Activated CD4-positive, alpha-beta T cell treated with anti-CD3 and anti-CD28 coated beads, Interleukin-2, amount 10 ng/mL, durations not matched to agents 24 days and 14 days (primary cell): Measurements from ENCODE around the gene TP53AIP1. TPM values are rescaled to one million over a fixed set of nuclear protein-coding genes. Genes with fewer than 3 reads are reported as not detected.

Source experiments
- DNase-seq: peaks from one replicate; pipeline ENCODE4 v3.0.0; 2022
- H3K27ac Mint-ChIP-seq: one replicate; pipeline ENCODE4 v1.8.0; 2022; ENCODE audit warnings: mild to moderate bottlenecking, mixed read lengths
- H3K27me3 Mint-ChIP-seq: one replicate; pipeline ENCODE4 v1.8.0; 2022; ENCODE audit warnings: mixed read lengths
- H3K36me3 Mint-ChIP-seq: one replicate; pipeline ENCODE4 v1.8.0; 2022; ENCODE audit warnings: low read depth, mild to moderate bottlenecking, mixed read lengths
- H3K4me1 Mint-ChIP-seq: one replicate; pipeline ENCODE4 v1.8.0; 2021; ENCODE audit warnings: mixed read lengths
- H3K4me3 Mint-ChIP-seq: one replicate; pipeline ENCODE4 v1.8.0; 2022; ENCODE audit warnings: mild to moderate bottlenecking, moderate library complexity, mixed read lengths
- H3K9me3 Mint-ChIP-seq: one replicate; pipeline ENCODE4 v1.8.0; 2021; ENCODE audit warnings: mixed read lengths
- intact Hi-C: fragments of 100-400 bp; cut with micrococcal nuclease; formaldehyde crosslinking; loops from one replicate; pipeline ENCODE4 v1.15.1; 2023
- total RNA-seq: library from RNA; stranded (reverse); gene quantifications from 2 replicates; pipeline ENCODE4 v1.2.3, GENCODE V29; 2022

The TP53AIP1 gene
- total RNA-seq, 1 donor from 2014 or later, result not detected

GRCh38 chr11:128904303-128904655, 38.4 kb downstream of the TP53AIP1 start:
- no peaks in the 10 kb centered on the region for H3K9me3 Mint-ChIP-seq
- no peaks in the 10 kb centered on the region for H3K36me3 Mint-ChIP-seq
- H3K27me3 Mint-ChIP-seq, result peaks cover 65% of the 10 kb centered on the region
- intact Hi-C loops, result loop anchor here (2.0 to 10.0 kb wide), 2 partner anchors 13 to 151 kb away; partner anchors contain the start of gene KCNJ5
- no peak for DNase-seq
- peak overlapping the region; percentile 30 for H3K4me3 Mint-ChIP-seq
- H3K4me1 Mint-ChIP-seq, result peaks cover 12% of the 10 kb centered on the region
- no peak overlapping the region for H3K27ac Mint-ChIP-seq

GRCh38 chr11:128903248-128904061, 39.2 kb downstream of the TP53AIP1 start:
- Mint-ChIP-seq H3K27ac (no peak overlapping the region), H3K4me1 (peaks cover 12% of the 10 kb centered on the region), H3K36me3 (no peaks in the 10 kb centered on the region), H3K27me3 (peaks cover 64% of the 10 kb centered on the region), H3K9me3 (no peaks in the 10 kb centered on the region), H3K4me3 (no peak overlapping the region)
- DNase-seq, result no peak
- intact Hi-C loops, result loop anchor here (2.0 to 10.0 kb wide), 2 partner anchors 13 to 151 kb away; partner anchors contain the start of gene KCNJ5

- Mint-ChIP-seq H3K27ac (no peak overlapping the region), H3K36me3 (no peaks in the 10 kb centered on the region), H3K4me1 (peaks cover 12% of the 10 kb centered on the region), H3K27me3 (peaks cover 64% of the 10 kb centered on the region), H3K9me3 (no peaks in the 10 kb centered on the region), H3K4me3 (no peak overlapping the region)
- DNase-seq, result no peak
- intact Hi-C loops, result loop anchor here (10.0 kb wide), 1 partner anchor 152 kb away; no protein-coding TSS in a partner anchor
Observed at GRCh38 chr11:128902515-128903066, 40.1 kb downstream of the TP53AIP1 start.

GRCh38 chr11:128901653-128902514, 40.8 kb downstream of the TP53AIP1 start:
- Mint-ChIP-seq H3K27me3 (peaks cover 61% of the 10 kb centered on the region), H3K9me3 (no peaks in the 10 kb centered on the region), H3K4me1 (peaks cover 12% of the 10 kb centered on the region), H3K27ac (peak overlapping the region; percentile 34), H3K4me3 (no peak overlapping the region), H3K36me3 (no peaks in the 10 kb centered on the region)
- intact Hi-C loops, result loop anchor here (10.0 kb wide), 1 partner anchor 153 kb away; no protein-coding TSS in a partner anchor
- DNase-seq, result no peak

GRCh38 chr11:128900468-128900867, 42.2 kb downstream of the TP53AIP1 start:
- peaks cover 6% of the 10 kb centered on the region for H3K4me1 Mint-ChIP-seq
- peaks cover 56% of the 10 kb centered on the region for H3K27me3 Mint-ChIP-seq
- H3K27ac Mint-ChIP-seq, result no peak overlapping the region
- no peak overlapping the region for H3K4me3 Mint-ChIP-seq
- DNase-seq, result no peak
- no peaks in the 10 kb centered on the region for H3K36me3 Mint-ChIP-seq
- intact Hi-C loops, result loop anchor here (10.0 kb wide), 1 partner anchor 154 kb away; no protein-coding TSS in a partner anchor
- H3K9me3 Mint-ChIP-seq, result no peaks in the 10 kb centered on the region

- Mint-ChIP-seq H3K4me1 (peaks cover 4% of the 10 kb centered on the region), H3K36me3 (no peaks in the 10 kb centered on the region), H3K27ac (no peak overlapping the region)
Observed at GRCh38 chr11:128898580-128899344, 43.9 kb downstream of the TP53AIP1 start.

GRCh38 chr11:128897826-128898225, 44.8 kb downstream of the TP53AIP1 start:
- peaks cover 49% of the 10 kb centered on the region for H3K27me3 Mint-ChIP-seq
- no peaks in the 10 kb centered on the region for H3K36me3 Mint-ChIP-seq
- H3K4me3 Mint-ChIP-seq, result no peak overlapping the region
- H3K27ac Mint-ChIP-seq, result no peak overlapping the region
- no peaks in the 10 kb centered on the region for H3K9me3 Mint-ChIP-seq
- peaks cover 4% of the 10 kb centered on the region for H3K4me1 Mint-ChIP-seq
- intact Hi-C loops, result no loop called here
- DNase-seq, result no peak

More at GRCh38 chr11:128898580-128899344, 43.9 kb downstream of the TP53AIP1 start:
- Mint-ChIP-seq H3K27me3 (peaks cover 54% of the 10 kb centered on the region), H3K4me3 (no peak overlapping the region), H3K9me3 (no peaks in the 10 kb centered on the region)
- DNase-seq, result no peak
- intact Hi-C loops, result no loop called here

- no peak for DNase-seq
- Mint-ChIP-seq H3K27ac (no peak overlapping the region), H3K4me1 (peaks cover 6% of the 10 kb centered on the region), H3K4me3 (no peak overlapping the region), H3K36me3 (no peaks in the 10 kb centered on the region), H3K9me3 (no peaks in the 10 kb centered on the region), H3K27me3 (peaks cover 53% of the 10 kb centered on the region)
- intact Hi-C loops, result no loop called here
Observed at GRCh38 chr11:128896356-128896755, 46.3 kb downstream of the TP53AIP1 start.

- Mint-ChIP-seq H3K4me3 (no peak overlapping the region), H3K27ac (no peak overlapping the region), H3K4me1 (peaks cover 8% of the 10 kb centered on the region), H3K9me3 (no peaks in the 10 kb centered on the region), H3K36me3 (no peaks in the 10 kb centered on the region), H3K27me3 (peaks cover 54% of the 10 kb centered on the region)
- intact Hi-C loops, result no loop called here
- peak; percentile 54 for DNase-seq
Observed at GRCh38 chr11:128895526-128895925, 47.1 kb downstream of the TP53AIP1 start.

- Mint-ChIP-seq H3K4me3 (no peak overlapping the region), H3K36me3 (no peaks in the 10 kb centered on the region), H3K27ac (no peak overlapping the region), H3K27me3 (peaks cover 61% of the 10 kb centered on the region), H3K9me3 (no peaks in the 10 kb centered on the region), H3K4me1 (peaks cover 8% of the 10 kb centered on the region)
- intact Hi-C loops, result no loop called here
- DNase-seq, result no peak
Observed at GRCh38 chr11:128894685-128895084, 48.0 kb downstream of the TP53AIP1 start.

- Mint-ChIP-seq H3K4me3 (no peak overlapping the region), H3K36me3 (no peaks in the 10 kb centered on the region), H3K4me1 (peaks cover 8% of the 10 kb centered on the region), H3K27me3 (peaks cover 65% of the 10 kb centered on the region), H3K27ac (no peak overlapping the region), H3K9me3 (no peaks in the 10 kb centered on the region)
- no peak for DNase-seq
- intact Hi-C loops, result no loop called here
Observed at GRCh38 chr11:128894286-128894681, 48.4 kb downstream of the TP53AIP1 start.

GRCh38 chr11:128893578-128894285, 48.9 kb downstream of the TP53AIP1 start:
- peaks cover 66% of the 10 kb centered on the region for H3K27me3 Mint-ChIP-seq
- intact Hi-C loops, result no loop called here

More at GRCh38 chr11:128893578-128894285, 48.9 kb downstream of the TP53AIP1 start:
- no peak for DNase-seq
- no peaks in the 10 kb centered on the region for H3K36me3 Mint-ChIP-seq
- H3K27ac Mint-ChIP-seq, result no peak overlapping the region
- no peak overlapping the region for H3K4me3 Mint-ChIP-seq
- no peaks in the 10 kb centered on the region for H3K9me3 Mint-ChIP-seq
- H3K4me1 Mint-ChIP-seq, result peaks cover 8% of the 10 kb centered on the region
